ENCODE data around the gene KCMF1. TPM values are rescaled to one million over a fixed set of nuclear protein-coding genes. Genes with fewer than 3 reads are reported as not detected.

The KCMF1 gene
- total and polyA plus RNA-seq, 9 of the 15 experiments (the other 6 are each of a cell fraction or from before 2014, with no cell fraction given), result 6.8 to 88.2 (median 46.5) TPM

GRCh38 chr2:85037622-85038021, 66.7 kb downstream of the KCMF1 start:
- Histone ChIP-seq H3K27me3 (ENCODE audit: control insufficient read depth in 2 of 2, insufficient read depth in 2 of 2, low read length in 2 of 2) (no peaks in the 10 kb centered on the region), H3K9ac (ENCODE audit: insufficient read depth in 1 of 2, low read depth in 2 of 2, low read length in 2 of 2) (no peak overlapping the region), H3K9me3 (replicated peaks; ENCODE audit: control insufficient read depth, insufficient read depth, low read depth, low read length) (no peaks in the 10 kb centered on the region), H3K79me2 (ENCODE audit: control insufficient read depth, insufficient read depth, low read length) (0 out of 3 replicates have a peak, but pooled peaks cover 2% of the 10 kb centered on the region), H3K4me2 (ENCODE audit: insufficient read depth, low read length) (no peak overlapping the region), H4K20me1 (replicated peaks; ENCODE audit: control insufficient read depth, insufficient read depth, low read length) (no peaks in the 10 kb centered on the region; the same call in 1 of the 2 replicates), H2AFZ (ENCODE audit: low read depth, low read length) (no peak overlapping the region), H3K4me1 (replicated peaks in 1 of 2; ENCODE audit: control insufficient read depth in 2 of 2, insufficient read depth in 2 of 2, low read length in 2 of 2) (no peaks in the 10 kb centered on the region), H3K36me3 (ENCODE audit: control insufficient read depth, insufficient read depth, low read length) (peaks cover 58% of the 10 kb centered on the region), H3K27ac (ENCODE audit: extremely low read depth, low read depth, low read length) (no peak overlapping the region), H3K4me3 (no peak overlapping the region), H3K9me1 (ENCODE audit: control insufficient read depth, insufficient read depth, low read length) (no peaks in the 10 kb centered on the region)
- DNase-seq (ENCODE audit: extremely low read depth in 1 of 4, low spot score in 3 of 4) (no peak), ATAC-seq (no peak), FAIRE-seq (no peak)
- BruUV-seq (replicated peaks), result no TSS peak
- intact Hi-C loops (cut with micrococcal nuclease) (no loop called here), in situ Hi-C loops (cut with MboI) (no loop called here)
- POLR2A ChIA-PET, result no interaction called here
- TF ChIP-seq YBX1 (IDR thresholded peaks at IDR 0.05), result no peak
- no peak for TF ChIP-seq EWSR1 (IDR thresholded peaks at IDR 0.05; ENCODE audit: borderline replicate concordance, low read depth, partially characterized antibody)
- TF ChIP-seq POLR2A (conservative IDR thresholded peaks at IDR 0.05), result no peak
- TF ChIP-seq ZNF740 (CRISPR knock-in tag; IDR thresholded peaks at IDR 0.05), result no peak
- TF ChIP-seq ZNF740 (tag; IDR thresholded peaks at IDR 0.05), result no peak
- no peak for TF ChIP-seq YY1 (IDR thresholded peaks at IDR 0.05; ENCODE audit: borderline replicate concordance in 1 of 3, control insufficient read depth in 1 of 3, extremely low read depth in 1 of 3, insufficient read depth in 3 of 3, insufficient read length in 1 of 3, insufficient replicate concordance in 2 of 3, low read depth in 1 of 3, low read length in 2 of 3)
- TF ChIP-seq TRIM28 (IDR thresholded peaks at IDR 0.05), result no peak
- WGBS (ENCODE audit: insufficient coverage, low coverage, missing lambda C conversion rate), result 92% methylated on average over 7 of the region's 7 CpGs
- CTCF ChIA-PET (ENCODE audit: low intra/inter-chr PET ratio), result no interaction called here

Measured in K562 (cell line).